Subcutaneous adipose tissue (tissue), 4 donors: Measurements from ENCODE around the gene CLEC4F. TPM values are rescaled to one million over a fixed set of nuclear protein-coding genes. Genes with fewer than 3 reads are reported as not detected.

Source experiments
- total RNA-seq, 4 donors: library from RNA; depleted of rRNA; stranded (reverse); fragments of >200 nt; gene quantifications; one replicate each; pipeline ENCODE4 v1.1.0, GENCODE V29; 2016
- TF ChIP-seq, protein P1 (sequence below): fragments of 450-650 bp; IDR thresholded peaks from one replicate; pipeline ENCODE4 v1.5.1; 2016; ENCODE audit warnings: low read depth, mild to moderate bottlenecking, control low read depth, antibody characterized with exemption, moderate library complexity

The CLEC4F gene
- total RNA-seq, 4 donors from 2014 or later = 0.38 TPM; not detected in 3

DNA sequence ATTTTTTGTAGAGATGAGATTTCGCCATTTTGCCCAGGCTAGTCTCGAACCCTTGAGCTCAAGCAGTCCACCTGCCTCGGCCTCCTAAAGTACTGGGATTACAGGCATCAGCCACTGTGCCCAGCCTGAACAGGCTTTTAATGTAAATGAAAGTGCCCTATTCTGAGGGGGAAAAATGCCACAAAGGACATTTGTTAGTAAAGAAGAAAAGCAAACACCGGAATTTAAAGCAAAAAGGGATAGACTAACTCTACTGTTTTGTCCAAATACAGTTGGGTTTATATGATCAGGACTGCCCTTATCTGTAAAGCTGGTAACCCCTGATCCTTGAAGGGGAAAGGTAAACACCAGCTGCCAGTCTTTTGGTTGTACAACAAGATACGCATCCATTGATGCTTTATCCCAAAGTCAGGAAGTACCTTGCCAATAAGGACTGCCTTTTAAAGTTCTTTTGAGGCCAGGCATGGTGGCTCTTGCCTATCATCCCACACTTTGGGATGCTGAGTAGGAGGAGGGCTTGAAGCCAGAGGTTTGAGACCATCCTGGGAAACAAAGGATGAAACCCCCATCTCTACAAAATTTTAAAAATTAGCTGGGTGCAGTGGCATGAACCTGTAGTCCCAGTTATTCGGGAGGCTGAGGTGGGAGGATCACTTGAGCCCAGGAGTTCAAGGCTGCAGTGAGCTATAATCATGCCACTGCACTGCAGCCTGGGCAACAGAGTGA lies 13.1 kb downstream of the CLEC4F start:
- TF ChIP-seq, protein P1, sequence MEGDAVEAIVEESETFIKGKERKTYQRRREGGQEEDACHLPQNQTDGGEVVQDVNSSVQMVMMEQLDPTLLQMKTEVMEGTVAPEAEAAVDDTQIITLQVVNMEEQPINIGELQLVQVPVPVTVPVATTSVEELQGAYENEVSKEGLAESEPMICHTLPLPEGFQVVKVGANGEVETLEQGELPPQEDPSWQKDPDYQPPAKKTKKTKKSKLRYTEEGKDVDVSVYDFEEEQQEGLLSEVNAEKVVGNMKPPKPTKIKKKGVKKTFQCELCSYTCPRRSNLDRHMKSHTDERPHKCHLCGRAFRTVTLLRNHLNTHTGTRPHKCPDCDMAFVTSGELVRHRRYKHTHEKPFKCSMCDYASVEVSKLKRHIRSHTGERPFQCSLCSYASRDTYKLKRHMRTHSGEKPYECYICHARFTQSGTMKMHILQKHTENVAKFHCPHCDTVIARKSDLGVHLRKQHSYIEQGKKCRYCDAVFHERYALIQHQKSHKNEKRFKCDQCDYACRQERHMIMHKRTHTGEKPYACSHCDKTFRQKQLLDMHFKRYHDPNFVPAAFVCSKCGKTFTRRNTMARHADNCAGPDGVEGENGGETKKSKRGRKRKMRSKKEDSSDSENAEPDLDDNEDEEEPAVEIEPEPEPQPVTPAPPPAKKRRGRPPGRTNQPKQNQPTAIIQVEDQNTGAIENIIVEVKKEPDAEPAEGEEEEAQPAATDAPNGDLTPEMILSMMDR = no peak

DNA sequence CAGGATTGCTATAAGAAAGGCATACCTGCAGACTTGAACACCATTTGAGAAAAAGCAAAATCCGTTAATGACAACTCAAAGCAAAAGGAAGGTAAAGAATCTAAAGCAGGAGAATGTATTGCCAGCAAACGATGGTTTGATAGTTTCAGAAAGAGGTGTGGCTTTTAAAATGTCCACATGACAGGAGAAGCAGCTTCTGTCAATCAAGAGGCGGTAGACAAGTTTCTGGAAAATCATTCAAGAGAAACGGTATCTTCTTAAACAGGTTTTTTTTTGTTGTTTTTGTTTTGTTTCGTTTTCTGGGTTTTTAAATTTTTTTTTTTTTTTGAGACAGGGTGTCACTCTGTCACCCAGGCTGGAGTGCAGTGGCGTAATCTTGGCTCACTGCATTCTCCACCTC lies 13.8 kb downstream of the CLEC4F start:
- TF ChIP-seq, protein P1 = no peak

DNA sequence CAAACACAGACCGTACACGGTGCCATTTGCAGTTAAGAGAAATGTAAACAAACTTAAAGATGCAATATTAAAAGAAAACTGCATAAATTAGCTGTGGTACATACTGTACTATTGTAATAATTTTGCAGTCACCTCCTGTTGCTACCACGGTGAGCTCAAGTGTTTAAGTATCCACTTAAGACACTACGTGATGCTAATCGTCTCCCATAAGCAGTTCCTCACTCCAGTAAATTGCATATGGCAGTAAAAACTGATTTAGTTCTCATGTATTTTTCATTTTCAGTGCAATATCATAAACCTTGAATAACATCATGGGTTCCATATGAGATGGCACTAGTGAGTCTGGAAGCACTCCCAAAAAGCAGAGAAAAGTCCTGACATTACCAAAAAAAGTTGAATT lies 14.4 kb downstream of the CLEC4F start:
- TF ChIP-seq, protein P1 = no peak

DNA sequence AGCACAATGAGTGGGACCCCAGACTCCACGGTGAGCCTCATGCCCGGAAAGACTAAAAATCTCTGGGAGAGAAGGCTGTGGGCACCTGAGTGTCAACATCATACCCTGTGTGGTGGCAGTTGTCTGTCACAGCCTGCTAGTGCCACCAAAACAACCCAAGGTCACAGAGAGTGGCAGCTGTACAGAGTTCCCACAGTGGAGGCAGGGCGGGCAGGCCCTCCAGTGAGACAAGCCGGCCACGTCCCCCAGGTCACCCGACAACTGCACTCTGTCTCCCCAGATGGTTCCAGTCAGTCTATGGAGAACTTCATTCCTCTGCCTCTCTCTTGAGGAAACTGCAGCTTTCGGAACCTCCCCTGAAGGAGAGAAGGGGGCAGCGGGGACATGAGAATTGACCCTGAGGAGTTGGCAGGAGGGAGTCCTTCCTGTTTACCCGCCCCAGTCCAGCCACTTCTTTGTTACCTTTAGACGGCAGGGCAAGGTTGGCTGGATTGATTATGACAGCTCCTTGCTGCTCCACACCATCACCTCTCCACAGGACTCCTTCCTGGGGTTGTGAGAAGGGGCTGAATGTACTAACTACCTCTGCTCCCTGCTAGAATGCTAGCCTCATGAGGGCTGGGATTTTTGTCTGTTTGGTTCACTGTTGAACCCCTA lies 18.7 kb downstream of the CLEC4F start:
- TF ChIP-seq, protein P1 = no peak

DNA sequence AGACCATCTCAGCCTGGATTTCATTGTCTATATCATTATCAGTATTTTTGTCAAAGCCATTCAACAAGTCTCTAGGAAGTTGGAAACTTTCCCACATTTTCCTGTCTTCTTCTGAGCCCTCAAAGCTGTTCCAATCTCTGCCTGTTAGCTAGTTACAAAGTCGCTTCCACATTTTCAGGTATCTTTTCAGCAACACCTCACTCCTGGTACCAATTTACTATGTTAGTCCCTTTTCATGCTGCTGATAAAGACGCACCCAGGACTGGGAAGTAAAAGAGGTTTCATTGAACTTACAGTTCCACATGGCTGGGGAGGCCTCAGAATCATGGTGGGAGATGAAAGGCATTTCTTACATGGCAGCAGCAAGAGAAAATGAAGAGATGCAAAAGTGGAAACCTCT lies 20.7 kb downstream of the CLEC4F start:
- TF ChIP-seq, protein P1 = no peak

DNA sequence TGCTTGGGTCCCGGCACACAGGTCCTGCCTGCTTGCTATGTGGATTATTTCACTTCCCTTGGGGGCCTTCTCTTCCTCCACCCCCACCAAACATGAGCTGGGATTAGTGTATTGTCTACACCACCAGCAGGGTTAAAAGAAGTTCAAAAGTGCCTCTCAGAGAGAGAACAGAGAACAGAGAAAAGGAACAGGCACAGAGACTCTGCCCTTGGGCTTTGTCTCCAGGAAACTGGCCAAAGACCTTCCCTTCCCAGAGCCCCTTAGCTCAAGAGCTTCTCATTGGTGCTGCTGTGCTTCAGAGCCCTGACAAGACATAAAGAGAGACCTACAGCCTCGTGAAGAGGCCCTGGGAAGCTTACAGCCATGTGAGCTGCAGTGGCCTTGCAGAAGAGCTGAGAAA lies 22.9 kb downstream of the CLEC4F start:
- TF ChIP-seq, protein P1 = no peak

DNA sequence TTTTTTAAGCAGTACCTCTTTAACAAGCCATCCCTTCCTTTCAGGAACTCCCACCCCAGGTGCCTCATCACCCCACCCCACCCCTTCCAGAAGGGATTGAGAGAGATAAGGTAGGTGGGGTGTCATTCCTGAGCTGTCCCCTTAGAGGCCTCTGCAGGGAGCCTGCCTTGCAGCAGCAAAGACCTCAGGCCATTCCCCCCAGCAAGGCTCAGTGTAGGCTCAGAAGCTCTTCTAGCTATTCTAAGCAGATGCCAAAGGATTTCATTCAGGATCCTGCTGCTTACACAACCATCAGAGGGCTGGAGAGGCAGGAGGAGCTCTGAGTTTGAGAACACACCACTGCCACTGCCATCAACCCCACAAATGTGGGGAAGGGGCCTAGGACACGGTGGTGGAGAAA lies 24.1 kb downstream of the CLEC4F start:
- TF ChIP-seq, protein P1 = no peak
